Osteoblast (primary cell): ENCODE results near the gene RPL18A. TPM values are rescaled to one million over a fixed set of nuclear protein-coding genes. Genes with fewer than 3 reads are reported as not detected.
A peak's percentile ranks its signal among the peaks of the same experiment; 100 is the strongest.

ENCODE experiments used
- DNase-seq: peaks from one replicate; pipeline ENCODE4 v3.0.0; 2011; ENCODE audit warnings: low spot score, mixed read lengths; ENCODE audit not compliant: insufficient read length; ENCODE audit errors: missing footprints
- H2AFZ ChIP-seq: 2 replicates; pipeline ENCODE4 v1.6.0; 2011; ENCODE audit warnings: mild to moderate bottlenecking, low read length
- H3K27ac ChIP-seq: 2 replicates; pipeline ENCODE4 v1.5.1; 2011; ENCODE audit warnings: mild to moderate bottlenecking, low read depth, low read length, moderate library complexity
- H3K27me3 ChIP-seq: 2 replicates; pipeline ENCODE4 v1.6.0; 2012; ENCODE audit warnings: mild to moderate bottlenecking, control low read depth, inconsistent platforms, low read length, moderate library complexity; ENCODE audit not compliant: insufficient read depth
- H3K36me3 ChIP-seq: 2 replicates; pipeline ENCODE4 v1.5.1; 2011; ENCODE audit warnings: mild to moderate bottlenecking, low read length, control low read depth, moderate library complexity; ENCODE audit not compliant: insufficient read depth
- H3K4me1 ChIP-seq: 2 replicates; pipeline ENCODE4 v1.5.1; 2011; ENCODE audit warnings: mild to moderate bottlenecking, low read length, control low read depth, moderate library complexity; ENCODE audit not compliant: insufficient read depth
- H3K4me2 ChIP-seq: 2 replicates; pipeline ENCODE4 v1.6.0; 2011; ENCODE audit warnings: mild to moderate bottlenecking, low read length; ENCODE audit not compliant: insufficient read depth
- H3K4me3 ChIP-seq: fragments of 200-600 bp; sonication (generic); 3 replicates; pipeline ENCODE4 v1.5.1; 2012; ENCODE audit warnings: mild to moderate bottlenecking, low read length, inconsistent platforms; ENCODE audit not compliant: insufficient read depth
- H3K79me2 ChIP-seq: 2 replicates; pipeline ENCODE4 v1.6.0; 2012; ENCODE audit warnings: mild to moderate bottlenecking, low read length, control low read depth, inconsistent platforms; ENCODE audit not compliant: insufficient read depth
- H3K9me3 ChIP-seq: 2 replicates; pipeline ENCODE4 v1.5.1; 2011; ENCODE audit warnings: low read depth, low read length, control low read depth
- H4K20me1 ChIP-seq: 2 replicates; pipeline ENCODE4 v1.6.0; 2012; ENCODE audit warnings: mild to moderate bottlenecking, low read length, control low read depth; ENCODE audit not compliant: insufficient read depth
- total RNA-seq: library from RNA; depleted of rRNA; stranded (reverse); fragments of >200 nt; gene quantifications from 2 replicates; pipeline ENCODE4 v1.2.3, GENCODE V29; 2012
- TF ChIP-seq, protein P1 (sequence below): IDR thresholded peaks from 2 replicates; pipeline ENCODE4 v1.5.1; 2011; ENCODE audit warnings: mild to moderate bottlenecking, low read depth, low read length, moderate library complexity; ENCODE audit errors: extremely low read depth

Gene RPL18A
- total RNA-seq, 1 donor, result 869 TPM

DNA sequence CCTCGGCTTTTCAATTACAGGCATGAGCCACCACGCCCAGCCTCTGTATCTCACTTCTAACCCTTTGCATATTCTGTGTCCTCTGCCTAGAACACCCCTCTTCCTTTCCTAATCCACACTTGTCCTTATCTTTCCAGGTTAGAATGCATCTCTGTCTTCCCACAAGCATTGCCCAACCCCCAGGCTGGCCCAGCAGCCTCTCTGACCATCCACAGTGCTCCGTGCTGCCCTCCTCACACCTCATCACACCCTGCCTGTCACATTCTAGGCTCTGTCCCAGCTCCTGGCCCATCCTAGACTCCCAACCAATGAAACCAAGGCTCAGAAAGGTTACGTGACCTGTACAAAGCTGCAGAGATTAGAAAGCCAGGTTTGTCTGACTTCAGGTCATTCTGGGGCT, 23.2 kb upstream of the RPL18A start:
- Histone ChIP-seq H3K79me2 (no peaks in the 10 kb centered on the region), H3K9me3 (no peaks in the 10 kb centered on the region), H2AFZ (no peak overlapping the region), H4K20me1 (no peaks in the 10 kb centered on the region), H3K4me3 (no peak overlapping the region), H3K4me2 (no peak overlapping the region), H3K4me1 (no peaks in the 10 kb centered on the region), H3K27ac (no peak overlapping the region), H3K36me3 (no peaks in the 10 kb centered on the region), H3K27me3 (no peaks in the 10 kb centered on the region)
- TF ChIP-seq, protein P1, sequence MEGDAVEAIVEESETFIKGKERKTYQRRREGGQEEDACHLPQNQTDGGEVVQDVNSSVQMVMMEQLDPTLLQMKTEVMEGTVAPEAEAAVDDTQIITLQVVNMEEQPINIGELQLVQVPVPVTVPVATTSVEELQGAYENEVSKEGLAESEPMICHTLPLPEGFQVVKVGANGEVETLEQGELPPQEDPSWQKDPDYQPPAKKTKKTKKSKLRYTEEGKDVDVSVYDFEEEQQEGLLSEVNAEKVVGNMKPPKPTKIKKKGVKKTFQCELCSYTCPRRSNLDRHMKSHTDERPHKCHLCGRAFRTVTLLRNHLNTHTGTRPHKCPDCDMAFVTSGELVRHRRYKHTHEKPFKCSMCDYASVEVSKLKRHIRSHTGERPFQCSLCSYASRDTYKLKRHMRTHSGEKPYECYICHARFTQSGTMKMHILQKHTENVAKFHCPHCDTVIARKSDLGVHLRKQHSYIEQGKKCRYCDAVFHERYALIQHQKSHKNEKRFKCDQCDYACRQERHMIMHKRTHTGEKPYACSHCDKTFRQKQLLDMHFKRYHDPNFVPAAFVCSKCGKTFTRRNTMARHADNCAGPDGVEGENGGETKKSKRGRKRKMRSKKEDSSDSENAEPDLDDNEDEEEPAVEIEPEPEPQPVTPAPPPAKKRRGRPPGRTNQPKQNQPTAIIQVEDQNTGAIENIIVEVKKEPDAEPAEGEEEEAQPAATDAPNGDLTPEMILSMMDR, result no peak
- DNase-seq, result peak; percentile 27

DNA sequence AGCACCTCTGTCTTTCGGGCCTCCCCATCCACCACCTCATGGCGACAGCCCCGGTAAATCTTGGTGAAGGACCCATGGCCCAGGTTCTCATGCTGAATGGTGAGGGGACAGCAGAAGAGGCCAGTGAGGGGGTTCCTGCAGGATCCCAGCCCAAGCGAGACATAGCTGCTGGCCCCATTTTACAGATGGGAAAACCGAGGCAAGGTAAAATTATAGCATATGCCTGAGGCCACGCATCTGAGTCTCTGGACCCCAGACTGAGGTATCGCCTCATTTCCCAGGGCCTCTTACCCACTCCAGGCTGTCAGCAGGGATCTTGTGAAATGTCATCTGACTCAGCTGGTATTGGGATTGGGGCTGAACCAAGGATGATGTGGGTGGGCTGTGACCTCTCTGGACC, 21.7 kb upstream of the RPL18A start:
- no peaks in the 10 kb centered on the region for H3K4me1 ChIP-seq
- H3K36me3 ChIP-seq, result no peaks in the 10 kb centered on the region
- H3K27ac ChIP-seq, result no peak overlapping the region
- no peak overlapping the region for H2AFZ ChIP-seq
- no peak overlapping the region for H3K4me3 ChIP-seq
- peak; percentile 62 for DNase-seq
- H3K79me2 ChIP-seq, result no peaks in the 10 kb centered on the region
- H4K20me1 ChIP-seq, result no peaks in the 10 kb centered on the region
- TF ChIP-seq, protein P1, result no peak
- no peaks in the 10 kb centered on the region for H3K27me3 ChIP-seq
- H3K9me3 ChIP-seq, result no peaks in the 10 kb centered on the region
- H3K4me2 ChIP-seq, result no peak overlapping the region

DNA sequence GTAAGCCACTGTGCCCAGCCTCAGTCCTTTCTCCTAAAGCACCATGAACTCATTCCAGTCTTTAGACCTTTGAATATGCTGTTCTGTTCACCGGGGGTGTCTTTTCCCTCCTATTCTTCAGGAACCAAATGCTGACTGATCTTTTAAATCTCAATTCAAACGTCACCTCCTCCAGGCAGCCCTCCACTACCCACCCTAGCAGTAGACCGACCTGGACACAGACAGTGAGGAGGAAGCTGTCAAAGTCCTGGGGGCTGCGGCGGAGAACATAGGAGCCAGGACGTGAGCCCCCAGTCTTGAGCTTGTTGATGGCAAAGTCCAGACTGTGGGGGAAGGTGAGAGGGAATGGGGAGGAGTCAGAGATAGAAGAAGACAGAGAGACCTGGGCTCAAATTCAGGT, 19.7 kb upstream of the RPL18A start:
- no peak overlapping the region for H2AFZ ChIP-seq
- DNase-seq, result peak; percentile 35
- H3K36me3 ChIP-seq, result no peaks in the 10 kb centered on the region
- no peak overlapping the region for H3K4me2 ChIP-seq
- no peaks in the 10 kb centered on the region for H3K9me3 ChIP-seq
- H3K27ac ChIP-seq, result no peak overlapping the region
- no peaks in the 10 kb centered on the region for H3K27me3 ChIP-seq
- no peaks in the 10 kb centered on the region for H4K20me1 ChIP-seq
- TF ChIP-seq, protein P1, result no peak
- H3K4me1 ChIP-seq, result no peaks in the 10 kb centered on the region
- H3K4me3 ChIP-seq, result no peak overlapping the region
- H3K79me2 ChIP-seq, result no peaks in the 10 kb centered on the region

DNA sequence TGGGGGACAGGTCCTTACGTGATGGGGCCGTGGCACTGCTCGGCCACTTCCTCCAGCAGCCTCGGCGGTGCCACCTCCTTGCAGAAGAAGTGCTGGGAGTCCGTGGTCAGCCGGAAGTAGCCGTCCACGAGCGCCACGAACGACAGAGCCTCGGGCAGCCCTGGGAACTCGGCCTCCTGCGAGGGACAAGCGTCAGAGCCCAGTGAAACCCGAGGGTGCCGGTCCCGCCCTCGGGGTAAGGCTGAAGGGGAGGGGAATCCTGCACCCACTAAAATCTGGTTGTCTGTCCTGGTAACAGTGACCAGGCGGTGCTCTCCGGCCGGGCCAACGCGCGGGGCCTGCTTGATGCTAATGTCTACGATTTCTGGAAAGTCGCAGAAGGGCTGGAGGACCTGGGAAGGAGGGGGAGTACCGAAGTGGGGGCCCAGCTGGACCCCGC, 18.3 kb upstream of the RPL18A start:
- Histone ChIP-seq H3K36me3 (no peaks in the 10 kb centered on the region), H3K79me2 (no peaks in the 10 kb centered on the region), H2AFZ (no peak overlapping the region), H3K27ac (no peak overlapping the region), H3K4me2 (no peak overlapping the region), H3K4me3 (no peak overlapping the region), H3K9me3 (no peaks in the 10 kb centered on the region), H4K20me1 (no peaks in the 10 kb centered on the region), H3K4me1 (no peaks in the 10 kb centered on the region), H3K27me3 (no peaks in the 10 kb centered on the region)
- TF ChIP-seq, protein P1, result no peak
- peak; percentile 76 for DNase-seq
